GM23338 (cell line): ENCODE data around the gene STAT6. TPM values are rescaled to one million over a fixed set of nuclear protein-coding genes. Genes with fewer than 3 reads are reported as not detected.

ENCODE experiments used
- ATAC-seq: fragments of 200-7000 bp; cut with Tn5 transposase; 3 replicates; pipeline ENCODE4 v1.9.1; 2020
- DNase-seq: peaks from one replicate; pipeline ENCODE4 v3.0.0-alpha.2; 2015; ENCODE audit warnings: low spot score
- H2AFZ ChIP-seq: fragments of 200-600 bp; sonication (generic); 2 replicates; pipeline ENCODE4 v1.8.0; 2016; ENCODE audit warnings: antibody characterized with exemption, mild to moderate bottlenecking, moderate library complexity
- H3F3A ChIP-seq: fragments of 200-600 bp; sonication (generic); replicated peaks from 2 replicates; pipeline ENCODE4 v1.8.0; 2017; ENCODE audit warnings: antibody characterized with exemption, mixed run types, low read depth
- H3K27ac ChIP-seq: fragments of 200-600 bp; sonication (generic); 2 replicates; pipeline ENCODE4 v1.6.1; 2016; ENCODE audit warnings: low read depth
- H3K27me3 ChIP-seq: fragments of 200-600 bp; sonication (generic); 2 replicates; pipeline ENCODE4 v1.8.0; 2016; ENCODE audit warnings: mild to moderate bottlenecking, mixed run types, moderate library complexity; ENCODE audit not compliant: insufficient read depth
- H3K36me3 ChIP-seq: fragments of 200-600 bp; sonication (generic); 2 replicates; pipeline ENCODE4 v1.8.0; 2016; ENCODE audit warnings: mild to moderate bottlenecking; ENCODE audit not compliant: insufficient read depth
- H3K4me1 ChIP-seq: fragments of 200-600 bp; sonication (generic); 2 replicates; pipeline ENCODE4 v1.8.0; 2016; ENCODE audit warnings: mild to moderate bottlenecking, moderate library complexity; ENCODE audit not compliant: insufficient read depth
- H3K4me2 ChIP-seq: fragments of 200-600 bp; sonication (generic); 2 replicates; pipeline ENCODE4 v1.7.1; 2017; ENCODE audit warnings: mixed run types
- H3K4me3 ChIP-seq: fragments of 200-600 bp; sonication (generic); 2 replicates; pipeline ENCODE4 v1.6.1; 2016; ENCODE audit warnings: mixed run types
- H3K79me2 ChIP-seq: fragments of 200-600 bp; sonication (generic); replicated peaks from 2 replicates; pipeline ENCODE4 v1.8.0; 2017; ENCODE audit warnings: mild to moderate bottlenecking; ENCODE audit not compliant: insufficient read depth
- H3K9me2 ChIP-seq: fragments of 200-600 bp; sonication (generic); 2 replicates; pipeline ENCODE4 v1.8.0; 2017; ENCODE audit not compliant: insufficient read depth
- H4K20me1 ChIP-seq: fragments of 200-600 bp; sonication (generic); replicated peaks from 2 replicates; pipeline ENCODE4 v1.8.0; 2017; ENCODE audit warnings: mild to moderate bottlenecking; ENCODE audit not compliant: insufficient read depth
- H3K27ac Mint-ChIP-seq: 2 replicates; pipeline ENCODE4 v1.8.0; 2020; ENCODE audit warnings: inconsistent platforms, mild to moderate bottlenecking, moderate library complexity, mixed read lengths
- H3K27me3 Mint-ChIP-seq: 3 replicates; pipeline ENCODE4 v1.8.0; 2022; ENCODE audit warnings: low read depth, mild to moderate bottlenecking, moderate library complexity, mixed read lengths, inconsistent platforms; ENCODE audit not compliant: insufficient read depth, poor library complexity
- H3K36me3 Mint-ChIP-seq: 3 replicates; pipeline ENCODE4 v1.8.0; 2021; ENCODE audit warnings: low read depth, mild to moderate bottlenecking, inconsistent platforms, moderate library complexity, mixed read lengths
- H3K4me1 Mint-ChIP-seq: 3 replicates; pipeline ENCODE4 v1.8.0; 2020; ENCODE audit warnings: mild to moderate bottlenecking, inconsistent platforms, mixed read lengths
- H3K4me3 Mint-ChIP-seq: 3 replicates; pipeline ENCODE4 v1.8.0; 2021; ENCODE audit warnings: moderate library complexity, mild to moderate bottlenecking, inconsistent platforms, mixed read lengths
- H3K9me3 Mint-ChIP-seq: 3 replicates; pipeline ENCODE4 v1.8.0; 2020; ENCODE audit warnings: moderate library complexity, mild to moderate bottlenecking, inconsistent platforms, mixed read lengths
- CREB1 ChIP-seq: fragments of 250-450 bp; sonication (Bioruptor Pico); IDR thresholded peaks from 2 replicates; pipeline ENCODE4 v1.5.0; 2020; ENCODE audit warnings: low read depth, mild to moderate bottlenecking, moderate library complexity
- CTCF ChIP-seq, 2 experiments: fragments of 200-600 bp in 1 of 2; sonication (generic) in 1 of 2; conservative IDR thresholded peaks; 2 replicates each; pipeline versions ENCODE4 v1.5.1 to v1.6.1; 2016 to 2017; ENCODE audit warnings: antibody characterized with exemption in 2 of 2, low read depth in 2 of 2, mild to moderate bottlenecking in 2 of 2, moderate library complexity in 1 of 2
- ETS1 ChIP-seq: IDR thresholded peaks from 2 replicates; pipeline ENCODE4 v1.6.1; 2016; ENCODE audit warnings: antibody characterized with exemption
- EZH2 ChIP-seq: fragments of 200-600 bp; sonication (generic); IDR thresholded peaks from one replicate; pipeline ENCODE4 v1.8.0; 2017; ENCODE audit warnings: antibody characterized with exemption, mild to moderate bottlenecking, low read depth; ENCODE audit not compliant: unreplicated experiment
- EZH2phosphoT487 ChIP-seq: fragments of 200-600 bp; sonication (generic); IDR thresholded peaks from one replicate; pipeline ENCODE4 v1.8.1; 2018; ENCODE audit warnings: antibody characterized with exemption; ENCODE audit not compliant: unreplicated experiment
- JUNB ChIP-seq: IDR thresholded peaks from one replicate; pipeline ENCODE4 v1.6.1; 2016; ENCODE audit warnings: antibody characterized with exemption; ENCODE audit not compliant: unreplicated experiment
- NANOG ChIP-seq: IDR thresholded peaks from 2 replicates; pipeline ENCODE4 v1.6.1; 2016; ENCODE audit warnings: antibody characterized with exemption, borderline replicate concordance
- POLR2AphosphoS5 ChIP-seq: IDR thresholded peaks from 2 replicates; pipeline ENCODE4 v1.6.1; 2016; ENCODE audit warnings: antibody characterized with exemption, low read depth
- REST ChIP-seq: IDR thresholded peaks from one replicate; pipeline ENCODE4 v1.6.1; 2018; ENCODE audit warnings: antibody characterized with exemption; ENCODE audit not compliant: unreplicated experiment
- STAT1 ChIP-seq: IDR thresholded peaks from one replicate; pipeline ENCODE4 v1.6.1; 2016; ENCODE audit warnings: antibody characterized with exemption; ENCODE audit not compliant: unreplicated experiment
- ZNF114 ChIP-seq: fragments of 250-450 bp; sonication (Bioruptor Pico); IDR thresholded peaks from 2 replicates; pipeline ENCODE4 v1.5.0; 2020; ENCODE audit warnings: mild to moderate bottlenecking, moderate library complexity
- ZNF331 ChIP-seq: fragments of 250-450 bp; sonication (Bioruptor Pico); IDR thresholded peaks from 2 replicates; pipeline ENCODE4 v1.5.0; 2020; ENCODE audit warnings: low read depth, mild to moderate bottlenecking, moderate library complexity
- ZNF462 ChIP-seq: fragments of 250-450 bp; sonication (Bioruptor Pico); IDR thresholded peaks from 2 replicates; pipeline ENCODE4 v1.5.0; 2020; ENCODE audit warnings: mild to moderate bottlenecking, moderate library complexity
- polyA plus RNA-seq: library from polyadenylated mRNA; unstranded; fragments of >200 nt; fragmentation: Nextera tagmentation; extraction: Ambion mirVana; gene quantifications from 2 replicates; pipeline ENCODE4 v1.2.1, GENCODE V29; 2016
- total RNA-seq: library from RNA; depleted of rRNA; stranded (reverse); fragments of >200 nt; shearing (Covaris generic); gene quantifications from 2 replicates; pipeline ENCODE4 v1.2.3, GENCODE V29; 2014

The STAT6 gene
- total and polyA plus RNA-seq, 2 experiments from 2014 or later = 14.3 to 28.1 TPM

GRCh38 chr12:57146092-57146491 lies 34.9 kb upstream of the STAT6 start (continued):
- TF ChIP-seq ETS1 (no peak), REST (no peak), ZNF114 (CRISPR knock-in tag) (no peak)

GRCh38 chr12:57145460-57146059 lies 34.4 kb upstream of the STAT6 start:
- H3K4me1 ChIP-seq = no peaks in the 10 kb centered on the region
- H3K4me3 ChIP-seq = no peak overlapping the region
- Mint-ChIP-seq H3K27me3 (peaks cover 8% of the 10 kb centered on the region), H3K27ac (no peak overlapping the region), H3K4me3 (no peak overlapping the region), H3K36me3 (peaks cover 94% of the 10 kb centered on the region), H3K9me3 (no peaks in the 10 kb centered on the region), H3K4me1 (peaks cover 28% of the 10 kb centered on the region)
- H3K27ac ChIP-seq = no peak overlapping the region
- no peaks in the 10 kb centered on the region for H3K9me2 ChIP-seq
- H3K79me2 ChIP-seq = peaks cover 9% of the 10 kb centered on the region
- no peak overlapping the region for H3K4me2 ChIP-seq
- ATAC-seq = no peak
- H4K20me1 ChIP-seq = peaks cover 11% of the 10 kb centered on the region
- H3K36me3 ChIP-seq = peaks cover 14% of the 10 kb centered on the region
- no peak overlapping the region for H2AFZ ChIP-seq
- DNase-seq = no peak
- H3K27me3 ChIP-seq = no peaks in the 10 kb centered on the region
- 0 out of 2 replicates have a peak, but pooled peaks cover 3% of the 10 kb centered on the region for H3F3A ChIP-seq
- no peak for TF ChIP-seq CTCF (conservative IDR thresholded peaks at IDR 0.05; ENCODE audit: low read depth in 2 of 2)
- TF ChIP-seq STAT1 = no peak
- TF ChIP-seq ZNF331 (CRISPR knock-in tag) = no peak
- no peak for TF ChIP-seq CREB1 (CRISPR knock-in tag)
- no peak for TF ChIP-seq EZH2phosphoT487
- no peak for TF ChIP-seq NANOG
- no peak for TF ChIP-seq JUNB
- no peak for TF ChIP-seq ZNF462 (CRISPR knock-in tag)
- TF ChIP-seq EZH2 = no peak
- TF ChIP-seq POLR2AphosphoS5 = no peak
